ENCODE measurements around the gene CACNA1B. TPM values are rescaled to one million over a fixed set of nuclear protein-coding genes. Genes with fewer than 3 reads are reported as not detected.

The CACNA1B gene
- total RNA-seq, 1 donor = under 0.01 TPM

DNA sequence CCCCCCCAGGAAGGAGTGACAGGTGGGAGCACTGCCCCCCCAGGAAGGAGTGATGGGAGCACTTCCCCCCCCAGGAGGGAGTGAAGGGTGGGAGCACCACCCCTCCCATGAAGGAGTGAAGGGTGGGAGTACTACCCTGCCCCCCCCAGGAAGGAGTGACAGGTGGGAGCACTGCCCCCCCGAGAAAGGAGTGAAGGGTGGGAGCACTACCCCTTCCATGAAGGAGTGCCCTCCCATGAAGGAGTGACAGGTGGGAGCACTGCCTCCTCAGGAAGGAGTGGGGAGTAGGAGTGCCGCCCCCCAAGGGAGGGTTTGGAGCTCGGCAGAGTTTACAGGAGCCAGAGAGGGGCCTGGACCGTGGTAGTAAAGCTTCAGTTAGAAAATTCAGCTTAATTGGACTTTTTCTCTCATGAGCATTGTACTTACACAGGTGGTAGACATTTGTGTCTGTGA, 100.7 kb downstream of the CACNA1B start:
- Histone ChIP-seq H4K20me1 (ENCODE audit: insufficient read depth, low read length) (no peaks in the 10 kb centered on the region), H3K27ac (ENCODE audit: low read depth, low read length) (no peak overlapping the region), H3K9me3 (ENCODE audit: low read depth, low read length) (no peaks in the 10 kb centered on the region), H3K27me3 (ENCODE audit: insufficient read depth, low read length) (no peaks in the 10 kb centered on the region), H3K79me2 (ENCODE audit: insufficient read depth, low read length) (no peaks in the 10 kb centered on the region), H3K4me3 (ENCODE audit: insufficient read depth, low read length) (no peak overlapping the region), H3K4me2 (ENCODE audit: insufficient read depth, low read length) (no peak overlapping the region), H3K4me1 (ENCODE audit: insufficient read depth, low read length) (no peaks in the 10 kb centered on the region), H3K36me3 (ENCODE audit: insufficient read depth, low read length) (no peaks in the 10 kb centered on the region), H2AFZ (ENCODE audit: low read length) (no peak overlapping the region)
- peak; percentile 17 for DNase-seq (ENCODE audit: insufficient read length, low spot score, missing footprints)
- TF ChIP-seq, protein P1, sequence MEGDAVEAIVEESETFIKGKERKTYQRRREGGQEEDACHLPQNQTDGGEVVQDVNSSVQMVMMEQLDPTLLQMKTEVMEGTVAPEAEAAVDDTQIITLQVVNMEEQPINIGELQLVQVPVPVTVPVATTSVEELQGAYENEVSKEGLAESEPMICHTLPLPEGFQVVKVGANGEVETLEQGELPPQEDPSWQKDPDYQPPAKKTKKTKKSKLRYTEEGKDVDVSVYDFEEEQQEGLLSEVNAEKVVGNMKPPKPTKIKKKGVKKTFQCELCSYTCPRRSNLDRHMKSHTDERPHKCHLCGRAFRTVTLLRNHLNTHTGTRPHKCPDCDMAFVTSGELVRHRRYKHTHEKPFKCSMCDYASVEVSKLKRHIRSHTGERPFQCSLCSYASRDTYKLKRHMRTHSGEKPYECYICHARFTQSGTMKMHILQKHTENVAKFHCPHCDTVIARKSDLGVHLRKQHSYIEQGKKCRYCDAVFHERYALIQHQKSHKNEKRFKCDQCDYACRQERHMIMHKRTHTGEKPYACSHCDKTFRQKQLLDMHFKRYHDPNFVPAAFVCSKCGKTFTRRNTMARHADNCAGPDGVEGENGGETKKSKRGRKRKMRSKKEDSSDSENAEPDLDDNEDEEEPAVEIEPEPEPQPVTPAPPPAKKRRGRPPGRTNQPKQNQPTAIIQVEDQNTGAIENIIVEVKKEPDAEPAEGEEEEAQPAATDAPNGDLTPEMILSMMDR (IDR thresholded peaks at IDR 0.05; ENCODE audit: extremely low read depth, low read depth, low read length) = no peak

DNA sequence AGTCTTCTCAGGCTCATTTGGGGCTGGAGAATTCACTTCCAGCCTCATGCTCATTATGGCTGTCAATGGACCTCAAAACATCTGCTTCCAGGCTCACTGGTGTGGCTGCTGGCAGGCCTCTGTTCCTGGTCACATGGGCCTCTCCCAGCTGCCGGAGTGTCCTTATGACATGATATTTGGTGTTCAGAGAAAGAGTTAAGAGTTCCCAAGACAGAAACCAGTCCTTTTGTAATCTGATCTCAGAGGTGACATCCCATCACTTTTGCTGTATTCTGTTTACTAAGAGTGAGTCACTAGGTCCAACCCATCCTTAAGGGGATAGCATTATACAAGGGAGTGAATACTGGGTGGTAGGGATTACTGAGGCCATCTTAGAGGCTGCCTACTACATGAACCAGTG, 104.6 kb downstream of the CACNA1B start:
- no peak for DNase-seq (ENCODE audit: insufficient read length, low spot score, missing footprints)

DNA sequence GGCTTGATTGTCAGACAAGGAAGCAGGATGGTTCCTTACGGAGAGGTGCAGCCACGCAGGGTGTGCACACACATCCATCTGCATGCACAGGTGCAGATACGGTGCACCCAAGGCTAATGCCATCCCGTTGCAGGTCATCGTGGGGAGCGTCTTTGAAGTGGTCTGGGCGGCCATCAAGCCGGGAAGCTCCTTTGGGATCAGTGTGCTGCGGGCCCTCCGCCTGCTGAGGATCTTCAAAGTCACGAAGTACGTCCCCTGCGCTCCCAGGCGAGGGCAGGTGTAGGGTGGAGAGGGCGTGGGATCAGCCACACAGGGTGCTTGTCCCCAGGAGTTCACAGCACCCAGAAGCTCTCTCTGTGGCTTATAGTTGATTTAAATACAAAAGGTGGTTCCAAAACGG, 106.4 kb downstream of the CACNA1B start:
- TF ChIP-seq, protein P1 (IDR thresholded peaks at IDR 0.05; ENCODE audit: extremely low read depth, low read depth, low read length) = no peak
- Histone ChIP-seq H3K27ac (ENCODE audit: low read depth, low read length) (no peak overlapping the region), H4K20me1 (ENCODE audit: insufficient read depth, low read length) (no peaks in the 10 kb centered on the region), H3K36me3 (ENCODE audit: insufficient read depth, low read length) (no peaks in the 10 kb centered on the region), H3K79me2 (ENCODE audit: insufficient read depth, low read length) (no peaks in the 10 kb centered on the region), H3K4me3 (ENCODE audit: insufficient read depth, low read length) (no peak overlapping the region), H3K9me3 (ENCODE audit: low read depth, low read length) (no peaks in the 10 kb centered on the region), H3K27me3 (ENCODE audit: insufficient read depth, low read length) (no peaks in the 10 kb centered on the region), H2AFZ (ENCODE audit: low read length) (no peak overlapping the region), H3K4me1 (ENCODE audit: insufficient read depth, low read length) (no peaks in the 10 kb centered on the region), H3K4me2 (ENCODE audit: insufficient read depth, low read length) (no peak overlapping the region)
- peak; percentile 44 for DNase-seq (ENCODE audit: insufficient read length, low spot score, missing footprints)

More for the DNA sequence above, 104.6 kb downstream of the CACNA1B start:
- no peaks in the 10 kb centered on the region for H3K4me1 ChIP-seq (ENCODE audit: insufficient read depth, low read length)
- H3K27me3 ChIP-seq (ENCODE audit: insufficient read depth, low read length) = no peaks in the 10 kb centered on the region
- H3K4me3 ChIP-seq (ENCODE audit: insufficient read depth, low read length) = no peak overlapping the region
- no peak overlapping the region for H3K27ac ChIP-seq (ENCODE audit: low read depth, low read length)
- no peak overlapping the region for H3K4me2 ChIP-seq (ENCODE audit: insufficient read depth, low read length)
- no peak overlapping the region for H2AFZ ChIP-seq (ENCODE audit: low read length)
- no peaks in the 10 kb centered on the region for H3K79me2 ChIP-seq (ENCODE audit: insufficient read depth, low read length)
- no peaks in the 10 kb centered on the region for H3K36me3 ChIP-seq (ENCODE audit: insufficient read depth, low read length)
- TF ChIP-seq, protein P1 (IDR thresholded peaks at IDR 0.05; ENCODE audit: extremely low read depth, low read depth, low read length) = no peak
- H4K20me1 ChIP-seq (ENCODE audit: insufficient read depth, low read length) = no peaks in the 10 kb centered on the region
- H3K9me3 ChIP-seq (ENCODE audit: low read depth, low read length) = no peaks in the 10 kb centered on the region

- H3K4me1 ChIP-seq (ENCODE audit: insufficient read depth, low read length) = no peaks in the 10 kb centered on the region
- H3K36me3 ChIP-seq (ENCODE audit: insufficient read depth, low read length) = no peaks in the 10 kb centered on the region
- no peaks in the 10 kb centered on the region for H3K79me2 ChIP-seq (ENCODE audit: insufficient read depth, low read length)
- no peak overlapping the region for H3K27ac ChIP-seq (ENCODE audit: low read depth, low read length)
- no peaks in the 10 kb centered on the region for H3K9me3 ChIP-seq (ENCODE audit: low read depth, low read length)
- H3K4me3 ChIP-seq (ENCODE audit: insufficient read depth, low read length) = no peak overlapping the region
- H2AFZ ChIP-seq (ENCODE audit: low read length) = no peak overlapping the region
- H3K4me2 ChIP-seq (ENCODE audit: insufficient read depth, low read length) = no peak overlapping the region
- no peaks in the 10 kb centered on the region for H3K27me3 ChIP-seq (ENCODE audit: insufficient read depth, low read length)
- TF ChIP-seq, protein P1 (IDR thresholded peaks at IDR 0.05; ENCODE audit: extremely low read depth, low read depth, low read length) = no peak
- H4K20me1 ChIP-seq (ENCODE audit: insufficient read depth, low read length) = no peaks in the 10 kb centered on the region
- peak; percentile 44 for DNase-seq (ENCODE audit: insufficient read length, low spot score, missing footprints)
Observed at GRCh38 chr9:137984520-137985257, 107.1 kb downstream of the CACNA1B start.
